K562 (cell line): ENCODE results near the gene LPXN. TPM values are rescaled to one million over a fixed set of nuclear protein-coding genes. Genes with fewer than 3 reads are reported as not detected.

Experiments
- ATAC-seq: fragments of 200-7000 bp; cut with Tn5 transposase; 3 replicates; pipeline ENCODE4 v1.9.1; 2020; ENCODE audit warnings: moderate library complexity
- BruUV-seq: library from RNA; stranded (reverse); fragments of 400-500 nt; replicated peaks from 2 replicates; lab custom pipeline; 2021; lab: Mats Ljungman, UMichigan
- CTCF ChIA-PET: fragments of 300-600 bp; formaldehyde crosslinking; extraction: SDS; loops from one replicate; lab custom pipeline; 2021; ENCODE audit warnings: low intra/inter-chr PET ratio; lab: Yijun Ruan, JAX
- POLR2A ChIA-PET: fragments of 300-600, 350-650 bp; sonication (Branson Sonifier 250); formaldehyde crosslinking; extraction: SDS; loops from one replicate; lab custom pipeline; 2021; ENCODE audit warnings: antibody characterized with exemption, inconsistent platforms; lab: Yijun Ruan, JAX
- DNase-seq, 4 experiments: peaks; one replicate each; pipeline versions ENCODE4 v3.0.0 to v3.0.0-alpha.2; 2011 to 2018; ENCODE audit warnings: low spot score in 3 of 4, mixed read lengths in 3 of 4; ENCODE audit errors: extremely low read depth in 1 of 4
- FAIRE-seq: peaks from 2 replicates; lab custom pipeline; 2011; peaks lifted over from hg19 to GRCh38; lab: Jason Lieb, UNC
- H2AFZ ChIP-seq: 2 replicates; pipeline ENCODE4 v1.6.0; 2011; ENCODE audit warnings: low read depth, low read length, control low read depth, inconsistent platforms
- H3K27ac ChIP-seq: fragments of 200-600 bp; 3 replicates; pipeline ENCODE4 v1.8.0; 2011; ENCODE audit warnings: low read depth, mild to moderate bottlenecking, control low read depth, inconsistent platforms, low read length, moderate library complexity, mixed read lengths; ENCODE audit errors: extremely low read depth
- H3K27me3 ChIP-seq, 2 experiments: fragments of 300-600 bp in 1 of 2; 2 replicates in 1 of 2; 3 replicates in 1 of 2; pipeline versions ENCODE4 v1.6.0 to v1.8.0; 2011; ENCODE audit warnings: inconsistent platforms in 2 of 2, low read length in 2 of 2, mild to moderate bottlenecking in 1 of 2, mixed read lengths in 1 of 2, moderate library complexity in 1 of 2; ENCODE audit not compliant: control insufficient read depth in 2 of 2, insufficient read depth in 2 of 2
- H3K36me3 ChIP-seq: fragments of 300-600 bp; 3 replicates; pipeline ENCODE4 v1.8.0; 2011; ENCODE audit warnings: mild to moderate bottlenecking, low read length, inconsistent platforms; ENCODE audit not compliant: control insufficient read depth, insufficient read depth
- H3K4me1 ChIP-seq, 2 experiments: fragments of 200-600 bp in 1 of 2; replicated peaks in 1 of 2; 2 replicates in 1 of 2; 3 replicates in 1 of 2; pipeline versions ENCODE4 v1.5.1 to v1.8.0; 2011; ENCODE audit warnings: inconsistent platforms in 2 of 2, low read length in 2 of 2, mild to moderate bottlenecking in 1 of 2, mixed read lengths in 1 of 2, moderate library complexity in 1 of 2; ENCODE audit not compliant: control insufficient read depth in 2 of 2, insufficient read depth in 2 of 2
- H3K4me2 ChIP-seq: 2 replicates; pipeline ENCODE4 v1.6.1; 2011; ENCODE audit warnings: low read length, control low read depth, inconsistent platforms, mixed read lengths; ENCODE audit not compliant: insufficient read depth
- H3K4me3 ChIP-seq: fragments of 200-600 bp; sonication (generic), shearing (Covaris generic); 2 replicates; pipeline ENCODE4 v1.5.1; 2016; ENCODE audit warnings: control low read depth, inconsistent platforms
- H3K79me2 ChIP-seq: fragments of 200-600 bp; 3 replicates; pipeline ENCODE4 v1.8.0; 2011; ENCODE audit warnings: low read length, inconsistent platforms; ENCODE audit not compliant: control insufficient read depth, insufficient read depth
- H3K9ac ChIP-seq, 2 experiments: 2 replicates each; pipeline versions ENCODE4 v1.6.0 to v1.6.1; 2011; ENCODE audit warnings: low read depth in 2 of 2, low read length in 2 of 2, control low read depth in 1 of 2, inconsistent platforms in 1 of 2, mild to moderate bottlenecking in 1 of 2, mixed read lengths in 1 of 2; ENCODE audit not compliant: insufficient read depth in 1 of 2
- H3K9me1 ChIP-seq: one replicate; pipeline ENCODE4 v1.6.0; 2011; ENCODE audit warnings: inconsistent platforms, mild to moderate bottlenecking, low read length, moderate library complexity; ENCODE audit not compliant: control insufficient read depth, insufficient read depth
- H3K9me3 ChIP-seq: replicated peaks from 2 replicates; pipeline ENCODE4 v1.5.1; 2011; ENCODE audit warnings: low read depth, low read length, inconsistent platforms; ENCODE audit not compliant: control insufficient read depth, insufficient read depth
- H4K20me1 ChIP-seq: replicated peaks from 2 replicates; pipeline ENCODE4 v1.6.1; 2011; ENCODE audit warnings: low read length, inconsistent platforms, mixed read lengths; ENCODE audit not compliant: control insufficient read depth, insufficient read depth
- ARID2 ChIP-seq: fragments of 450-650 bp; IDR thresholded peaks from 2 replicates; pipeline ENCODE4 v1.6.1; 2017; ENCODE audit warnings: antibody characterized with exemption, mild to moderate bottlenecking
- DIDO1 ChIP-seq: fragments of 450-650 bp; IDR thresholded peaks from 2 replicates; pipeline ENCODE4 v1.6.1; 2016; ENCODE audit warnings: low read depth, missing biosample characterization, missing genetic modification characterization
- GTF2E2 ChIP-seq: fragments of 200-800 bp; sonication (Bioruptor generic); IDR thresholded peaks from 2 replicates; pipeline ENCODE4 v1.6.1; 2016; ENCODE audit warnings: missing genetic modification characterization, missing compliant biosample characterization
- NR2F6 ChIP-seq: fragments of 450-650 bp; formaldehyde crosslinking; IDR thresholded peaks from 2 replicates; pipeline ENCODE4 v1.4.0; 2020; ENCODE audit warnings: mild to moderate bottlenecking
- RBM17 ChIP-seq: fragments of 200-400 bp; formaldehyde crosslinking; IDR thresholded peaks from 2 replicates; pipeline ENCODE4 v1.6.1; 2017; ENCODE audit warnings: low read depth, mild to moderate bottlenecking, low read length, borderline replicate concordance
- STAG1 ChIP-seq: sonication (generic); formaldehyde crosslinking; IDR thresholded peaks from 2 replicates; pipeline ENCODE4 v1.5.0; 2020; ENCODE audit warnings: missing genetic modification reagents, borderline replicate concordance
- TCFL5 ChIP-seq: fragments of 250-450 bp; sonication (Bioruptor Pico); conservative IDR thresholded peaks from 2 replicates; pipeline ENCODE4 v1.6.1; 2021; ENCODE audit warnings: mild to moderate bottlenecking, moderate library complexity, matching md5 sums
- ZFP30 ChIP-seq: fragments of 250-450 bp; sonication (Bioruptor Pico); IDR thresholded peaks from 2 replicates; pipeline ENCODE4 v1.8.0; 2022; ENCODE audit warnings: moderate library complexity, mild to moderate bottlenecking, inconsistent platforms, borderline replicate concordance
- ZNF174 ChIP-seq: fragments of 250-450 bp; sonication (Bioruptor Pico); IDR thresholded peaks from 2 replicates; pipeline ENCODE4 v1.4.0; 2020; ENCODE audit warnings: mild to moderate bottlenecking
- ZNF311 ChIP-seq: fragments of 250-450 bp; sonication (Bioruptor Pico); IDR thresholded peaks from 2 replicates; pipeline ENCODE4 v1.4.0; 2020; ENCODE audit warnings: mild to moderate bottlenecking, moderate library complexity
- WGBS: fragments of 100-300 bp; shearing (Covaris generic); methylation state at CpG from one replicate; pipeline ENCODE4 v1.1.6; 2016; ENCODE audit warnings: low coverage, mixed read lengths; ENCODE audit not compliant: insufficient coverage; ENCODE audit errors: missing lambda C conversion rate; 5-methylcytosine and 5-hydroxymethylcytosine counted together
- in situ Hi-C: fragments of 300-500 bp; cut with MboI; formaldehyde crosslinking; loops from 4 replicates; pipeline ENCODE4 v1.15.0; 2018; ENCODE audit warnings: inconsistent platforms, mixed read lengths
- intact Hi-C: fragments of 100-400 bp; cut with micrococcal nuclease; formaldehyde crosslinking; loops from 2 replicates; pipeline ENCODE4 v1.14.2; 2022
- polyA plus RNA-seq, 8 experiments: library from polyadenylated mRNA; depleted of rRNA in 4 of 8; stranded (reverse) in 5 of 8; unstranded in 3 of 8; fragments of >200 nt; fragmentation: Nextera tagmentation in 2 of 8; fragmentation: Illumina TruSeq in 1 of 8; extraction: Ambion mirVana in 2 of 8; extraction: Trizol in 1 of 8; gene quantifications; 2 replicates each; pipeline versions ENCODE4 v1.2.1 to v1.2.3, GENCODE V29; 2011 to 2014; ENCODE audit warnings: inconsistent platforms in 1 of 8, missing spikeins in 1 of 8
- total RNA-seq, 7 experiments: library from RNA; depleted of rRNA in 6 of 7; stranded (reverse); fragments of >200 nt in 6 of 7; fragmentation: Illumina TruSeq in 2 of 7; extraction: Trizol in 2 of 7; gene quantifications; 2 replicates each; pipeline versions ENCODE4 v1.2.1 to v1.2.3, GENCODE V29; 2011 to 2021; ENCODE audit warnings: low replicate concordance in 1 of 7
- TF ChIP-seq, protein P1 (sequence below): sonication (generic); formaldehyde crosslinking; IDR thresholded peaks from 2 replicates; pipeline ENCODE4 v1.8.0; 2022; ENCODE audit warnings: mild to moderate bottlenecking, low read depth, missing genetic modification reagents
- TF ChIP-seq, protein P2 (sequence below): fragments of 250-450 bp; sonication (Bioruptor Pico); IDR thresholded peaks from 2 replicates; pipeline ENCODE4 v1.5.0; 2020; ENCODE audit warnings: mild to moderate bottlenecking, borderline replicate concordance

The LPXN gene
- total and polyA plus RNA-seq, 9 of the 15 experiments (the other 6 are each of a cell fraction or from before 2014, with no cell fraction given), result 0.73 to 3.1 (median 2.0) TPM

DNA sequence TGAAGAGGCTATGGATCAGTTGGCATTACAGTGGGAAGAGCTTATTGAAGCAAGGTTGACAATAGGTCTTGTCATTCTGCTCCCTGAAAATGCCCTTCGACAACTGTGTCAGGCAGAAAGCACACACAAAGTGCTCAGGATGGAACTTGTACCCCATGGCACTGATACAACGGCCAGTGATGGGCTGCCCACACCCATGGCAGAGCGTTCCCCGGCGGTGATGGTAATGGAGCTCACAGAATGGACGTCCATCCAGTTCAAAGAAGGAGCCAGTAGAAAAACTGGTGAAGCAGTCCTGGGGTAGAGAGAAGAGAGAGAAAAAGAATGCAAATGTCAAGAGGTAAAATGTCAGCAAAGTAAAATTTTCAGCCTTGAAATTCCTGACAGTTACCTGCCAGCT, 48.2 kb downstream of the LPXN start:
- Histone ChIP-seq H3K4me2 (no peak overlapping the region), H3K9me1 (no peaks in the 10 kb centered on the region), H3K79me2 (no peaks in the 10 kb centered on the region), H3K9ac (no peak overlapping the region), H3K27me3 (peaks cover 0 to 5% of the 10 kb centered on the region in 2 experiments; a peak in 1 of 5 replicates), H3K4me1 (peaks cover 0 to 2% of the 10 kb centered on the region in 2 experiments; a peak in 1 of 5 replicates), H3K27ac (no peak overlapping the region), H2AFZ (no peak overlapping the region), H3K4me3 (no peak overlapping the region), H4K20me1 (no peaks in the 10 kb centered on the region), H3K9me3 (no peaks in the 10 kb centered on the region), H3K36me3 (no peaks in the 10 kb centered on the region)
- BruUV-seq, result no TSS peak
- WGBS, result 7% methylated on average over 6 of the region's 6 CpGs
- intact Hi-C loops, result no loop called here
- POLR2A ChIA-PET, result interaction anchor here (0.8 kb wide), 1 partner anchor 26 kb away, joined by 3 read pairs; no protein-coding TSS in a partner anchor
- FAIRE-seq (no peak), DNase-seq (no peak), ATAC-seq (no peak)
- CTCF ChIA-PET, result no interaction called here
- in situ Hi-C loops, result no loop called here
- TF ChIP-seq ARID2 (no peak), TCFL5 (no peak), DIDO1 (tag) (no peak), ZNF174 (CRISPR knock-in tag) (no peak), NR2F6 (no peak)

DNA sequence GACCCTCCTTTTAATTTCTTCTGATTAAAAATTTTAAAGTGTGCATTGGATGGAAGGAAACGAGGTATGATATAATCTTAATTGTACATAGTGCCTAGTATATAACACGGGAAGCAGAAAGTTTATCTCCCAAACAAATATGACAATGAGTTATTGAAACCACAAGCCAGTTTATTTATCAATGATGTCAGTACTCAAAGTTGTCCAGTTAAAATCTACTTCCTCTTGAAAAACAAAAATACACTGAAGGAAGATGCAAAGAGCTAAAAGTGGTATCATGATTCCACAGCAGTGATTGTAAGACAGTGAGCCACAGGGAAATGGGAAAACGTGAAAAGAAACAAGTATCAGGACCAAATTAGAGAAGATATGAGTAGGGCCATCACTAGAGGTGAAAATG, 48.9 kb downstream of the LPXN start:
- in situ Hi-C loops, result no loop called here
- DNase-seq, result no peak
- no peak overlapping the region for H3K4me2 ChIP-seq
- TF ChIP-seq, protein P1, sequence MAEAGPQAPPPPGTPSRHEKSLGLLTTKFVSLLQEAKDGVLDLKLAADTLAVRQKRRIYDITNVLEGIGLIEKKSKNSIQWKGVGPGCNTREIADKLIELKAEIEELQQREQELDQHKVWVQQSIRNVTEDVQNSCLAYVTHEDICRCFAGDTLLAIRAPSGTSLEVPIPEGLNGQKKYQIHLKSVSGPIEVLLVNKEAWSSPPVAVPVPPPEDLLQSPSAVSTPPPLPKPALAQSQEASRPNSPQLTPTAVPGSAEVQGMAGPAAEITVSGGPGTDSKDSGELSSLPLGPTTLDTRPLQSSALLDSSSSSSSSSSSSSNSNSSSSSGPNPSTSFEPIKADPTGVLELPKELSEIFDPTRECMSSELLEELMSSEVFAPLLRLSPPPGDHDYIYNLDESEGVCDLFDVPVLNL, result no peak
- TF ChIP-seq RBM17 (no peak), STAG1 (CRISPR knock-in tag) (no peak), ZNF311 (CRISPR knock-in tag) (no peak), ZFP30 (CRISPR knock-in tag) (no peak), GTF2E2 (no peak)
- TF ChIP-seq, protein P2, sequence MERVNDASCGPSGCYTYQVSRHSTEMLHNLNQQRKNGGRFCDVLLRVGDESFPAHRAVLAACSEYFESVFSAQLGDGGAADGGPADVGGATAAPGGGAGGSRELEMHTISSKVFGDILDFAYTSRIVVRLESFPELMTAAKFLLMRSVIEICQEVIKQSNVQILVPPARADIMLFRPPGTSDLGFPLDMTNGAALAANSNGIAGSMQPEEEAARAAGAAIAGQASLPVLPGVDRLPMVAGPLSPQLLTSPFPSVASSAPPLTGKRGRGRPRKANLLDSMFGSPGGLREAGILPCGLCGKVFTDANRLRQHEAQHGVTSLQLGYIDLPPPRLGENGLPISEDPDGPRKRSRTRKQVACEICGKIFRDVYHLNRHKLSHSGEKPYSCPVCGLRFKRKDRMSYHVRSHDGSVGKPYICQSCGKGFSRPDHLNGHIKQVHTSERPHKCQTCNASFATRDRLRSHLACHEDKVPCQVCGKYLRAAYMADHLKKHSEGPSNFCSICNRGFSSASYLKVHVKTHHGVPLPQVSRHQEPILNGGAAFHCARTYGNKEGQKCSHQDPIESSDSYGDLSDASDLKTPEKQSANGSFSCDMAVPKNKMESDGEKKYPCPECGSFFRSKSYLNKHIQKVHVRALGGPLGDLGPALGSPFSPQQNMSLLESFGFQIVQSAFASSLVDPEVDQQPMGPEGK (CRISPR knock-in tag), result no peak

More for the DNA sequence above, 48.9 kb downstream of the LPXN start:
- CTCF ChIA-PET, result no interaction called here
- FAIRE-seq (no peak), ATAC-seq (no peak)
- intact Hi-C loops, result no loop called here
- Histone ChIP-seq H3K9me1 (no peaks in the 10 kb centered on the region), H2AFZ (no peak overlapping the region), H3K36me3 (no peaks in the 10 kb centered on the region), H3K4me1 (peaks cover 0 to 2% of the 10 kb centered on the region in 2 experiments; a peak in 1 of 5 replicates), H3K27ac (no peak overlapping the region), H3K27me3 (peaks cover 0 to 5% of the 10 kb centered on the region in 2 experiments; a peak in 2 of 5 replicates), H3K9me3 (no peaks in the 10 kb centered on the region), H4K20me1 (no peaks in the 10 kb centered on the region), H3K4me3 (no peak overlapping the region), H3K9ac (no peak overlapping the region), H3K79me2 (no peaks in the 10 kb centered on the region)
- POLR2A ChIA-PET, result no interaction called here
- no TSS peak for BruUV-seq
- 0% methylated on average over 3 of the region's 3 CpGs for WGBS
